Limb (tissue), 2 donors: ENCODE data around the gene BATF.

Experiments
- DNase-seq, 2 donors: peaks; one replicate each; pipeline ENCODE4 v3.0.0-alpha.2; 2016; ENCODE audit errors: extremely low spot score in 2 of 2

The BATF gene

DNA sequence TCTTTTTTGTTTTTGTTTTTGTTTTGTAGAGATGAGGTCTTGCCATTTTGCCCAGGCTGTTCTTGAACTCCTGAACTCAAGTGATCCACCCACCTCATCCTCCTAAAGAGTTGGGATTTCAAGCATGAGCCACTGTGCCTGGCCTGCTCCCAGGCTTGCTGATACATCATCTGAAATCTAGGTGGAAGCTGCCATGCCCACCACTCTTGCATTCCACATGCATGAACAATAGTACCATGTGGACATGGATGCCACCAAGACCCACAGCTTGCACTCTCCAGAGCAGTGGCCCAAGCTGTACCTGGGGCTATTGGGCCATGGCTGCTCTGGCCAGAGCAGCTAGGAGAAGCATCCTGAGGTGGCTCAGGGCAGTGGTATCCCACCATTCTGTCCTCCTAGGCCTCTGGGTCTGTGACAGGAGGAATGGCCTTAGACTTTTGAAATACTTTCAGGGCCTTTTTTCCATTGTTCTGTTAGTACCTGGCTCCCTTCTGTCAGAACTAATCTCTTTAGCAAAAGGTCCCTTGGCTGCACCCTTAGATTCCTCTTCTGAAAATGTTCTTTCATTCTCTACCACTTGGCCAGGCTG lies 69.8 kb downstream of the BATF start:
- no peak for DNase-seq

DNA sequence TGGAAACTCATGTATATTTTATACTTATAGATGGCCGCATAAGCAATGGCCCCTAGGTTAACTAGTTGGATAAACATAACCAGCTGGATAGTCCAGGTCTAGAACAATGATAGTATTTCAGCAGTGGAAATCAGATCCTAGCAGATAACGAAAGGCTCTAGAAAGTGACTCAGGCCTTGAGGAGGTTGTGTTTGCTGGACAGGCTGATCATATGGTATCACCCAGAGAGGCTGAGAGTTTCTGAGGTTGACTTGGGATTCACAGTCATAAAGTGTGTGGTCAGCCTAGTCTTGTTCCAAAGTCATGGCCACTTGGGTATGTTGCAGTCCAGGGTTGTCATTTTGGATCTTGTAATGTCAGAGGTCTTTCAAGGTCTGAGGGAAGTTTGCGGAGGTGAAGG lies 73.0 kb downstream of the BATF start:
- no peak for DNase-seq
